NAMALWA (cell line): ENCODE results near the gene NHLRC1.
"Not testable (repeated sequence)": the region's sequence is repeated elsewhere in the genome, so short reads cannot be mapped to it uniquely, and the experiment has no call there.

Experiments used
- DNase-seq: peaks from one replicate; pipeline ENCODE4 v3.0.0-alpha.2; 2015; ENCODE audit warnings: low spot score

NHLRC1 gene

DNA sequence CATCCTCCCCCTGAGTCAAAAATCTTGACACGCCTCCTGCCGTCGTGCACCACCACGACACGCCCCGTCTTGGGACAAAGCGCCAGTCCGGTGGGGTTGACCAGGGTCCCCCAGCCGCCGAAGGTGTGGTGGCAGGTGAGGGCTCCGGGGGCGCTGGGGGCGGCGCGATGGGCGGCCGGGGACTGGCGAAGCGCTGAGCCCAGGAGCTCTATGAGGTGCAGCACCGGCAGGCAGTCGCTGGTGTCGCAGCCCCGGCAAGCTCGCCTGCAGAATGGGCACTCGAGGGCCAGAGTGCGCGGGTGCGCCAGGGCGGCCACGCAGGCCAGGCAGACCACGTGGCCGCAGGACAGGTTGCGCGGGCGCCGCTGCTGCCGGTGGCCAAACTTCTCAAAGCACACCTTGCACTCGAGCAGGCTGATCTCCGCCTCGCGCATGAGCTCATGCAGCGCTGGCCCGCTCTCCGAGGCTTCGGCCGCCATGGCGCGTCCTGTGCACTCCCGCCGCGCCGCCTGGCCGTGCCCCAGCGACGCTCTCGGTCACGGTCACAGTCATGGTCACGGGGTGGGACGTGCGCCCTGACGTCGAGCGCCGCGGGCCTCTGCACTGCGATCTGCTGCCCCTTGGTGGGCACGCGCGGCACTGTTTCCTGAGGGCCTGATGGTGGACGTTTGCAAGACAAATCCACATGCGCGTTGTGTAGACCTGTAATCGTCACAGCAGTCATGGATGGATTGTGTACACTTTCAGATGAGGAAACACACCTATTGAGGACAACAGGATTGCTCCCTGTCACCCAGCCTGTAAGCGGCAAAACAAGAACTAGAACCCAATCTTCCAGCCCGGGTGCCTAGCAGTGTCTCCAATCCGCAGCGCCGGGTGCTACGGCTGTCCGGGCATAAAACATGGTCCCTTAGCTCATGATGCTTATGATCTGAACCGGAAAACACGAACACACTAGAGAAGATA lies at the start of gene NHLRC1:
Gene NHLRC1, minus strand, starts transcription at position 550 of the 966 bp plus-strand sequence. Its CDS starts 71 bp downstream, at position 479.
- no peak for DNase-seq

DNA sequence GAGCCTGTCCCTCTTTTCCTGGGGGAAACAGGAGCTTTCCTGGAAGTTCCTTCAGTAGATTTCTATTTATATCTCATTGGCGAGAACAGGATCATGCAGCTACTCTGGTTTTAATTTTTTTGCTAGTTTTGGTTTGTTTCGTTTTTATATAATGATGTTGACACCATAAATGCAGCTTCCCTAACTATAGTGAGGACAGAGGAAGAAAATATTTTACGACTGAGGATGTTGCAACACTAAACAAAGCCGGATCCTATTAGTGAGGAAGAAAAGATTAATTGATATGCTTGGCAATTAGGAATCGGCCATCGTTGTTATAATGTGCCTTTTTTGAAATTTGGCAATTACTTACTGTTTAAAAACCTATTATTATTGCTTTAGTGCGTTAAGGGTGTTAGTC lies 49.4 kb upstream of the NHLRC1 start:
- DNase-seq = no peak

DNA sequence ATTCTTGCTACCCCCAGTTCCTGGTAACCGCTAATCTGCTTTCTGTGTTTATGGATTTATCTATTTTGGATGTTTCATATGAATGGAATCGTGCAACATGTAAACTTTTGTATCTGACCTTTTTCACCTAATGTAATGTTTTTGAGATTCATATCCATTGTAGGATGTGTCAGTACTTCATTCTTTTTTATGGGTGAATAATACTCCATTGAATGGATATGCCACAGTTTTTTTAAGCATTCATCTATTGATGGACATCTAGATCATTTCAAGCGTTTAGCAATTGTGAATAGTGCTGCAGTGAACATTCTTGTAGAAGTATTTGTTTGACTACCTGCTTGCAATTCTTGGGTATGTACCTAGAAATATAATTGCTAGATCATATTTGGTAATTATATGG lies 45.8 kb upstream of the NHLRC1 start:
- no peak for DNase-seq

DNA sequence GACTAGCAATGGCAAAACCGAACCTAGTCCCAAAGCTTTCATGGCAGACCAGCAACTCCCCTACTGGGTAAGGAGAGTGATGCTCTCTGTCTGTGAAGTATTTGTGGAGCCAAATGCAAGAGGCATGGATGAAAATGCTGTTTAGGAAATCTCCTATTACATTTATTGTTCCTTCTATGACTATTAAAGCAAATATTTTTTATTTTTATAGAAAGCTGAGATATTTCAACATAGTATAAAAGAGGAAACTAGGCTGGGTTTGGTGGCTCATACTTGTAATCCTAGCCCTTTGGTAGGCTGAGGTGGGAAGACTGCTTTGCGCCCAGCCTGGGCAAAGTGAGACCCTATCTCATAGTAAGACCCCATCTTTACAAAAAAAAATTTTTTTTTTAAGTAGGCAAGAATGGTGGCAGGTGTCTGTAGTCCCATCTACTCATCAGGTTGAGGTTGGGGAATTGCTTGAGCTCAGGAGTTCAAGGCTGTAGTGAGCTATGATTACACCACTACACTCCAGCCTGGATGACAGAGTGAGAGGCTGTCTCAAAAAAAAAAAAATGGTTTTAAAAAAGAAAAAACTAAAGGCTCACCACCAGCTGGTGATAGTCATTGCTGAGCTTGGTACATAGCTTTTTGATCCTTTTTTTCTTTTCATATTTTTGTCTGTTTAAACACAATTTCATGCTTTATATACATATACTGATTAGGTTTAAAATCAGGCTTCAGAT lies 44.0 kb upstream of the NHLRC1 start:
- no peak for DNase-seq

DNA sequence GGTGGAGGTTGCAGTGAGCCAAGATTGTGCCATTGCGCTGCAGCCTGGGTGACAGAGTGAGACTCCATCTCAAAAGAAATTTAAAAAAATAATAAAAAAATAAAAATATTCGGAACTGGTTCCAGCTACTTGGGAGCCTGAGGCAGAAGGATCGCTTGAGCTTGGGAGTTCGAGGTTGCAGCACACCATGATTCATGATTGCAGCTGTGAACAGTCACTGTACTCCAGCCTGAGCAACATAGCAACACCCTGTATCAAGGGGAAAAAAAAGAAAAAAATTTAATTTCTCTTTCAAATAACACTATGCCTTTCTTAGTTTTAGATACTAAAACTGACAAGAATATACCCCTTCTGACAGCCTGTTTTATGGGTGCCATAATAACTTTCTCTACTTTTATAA lies 43.3 kb upstream of the NHLRC1 start:
- no peak for DNase-seq

DNA sequence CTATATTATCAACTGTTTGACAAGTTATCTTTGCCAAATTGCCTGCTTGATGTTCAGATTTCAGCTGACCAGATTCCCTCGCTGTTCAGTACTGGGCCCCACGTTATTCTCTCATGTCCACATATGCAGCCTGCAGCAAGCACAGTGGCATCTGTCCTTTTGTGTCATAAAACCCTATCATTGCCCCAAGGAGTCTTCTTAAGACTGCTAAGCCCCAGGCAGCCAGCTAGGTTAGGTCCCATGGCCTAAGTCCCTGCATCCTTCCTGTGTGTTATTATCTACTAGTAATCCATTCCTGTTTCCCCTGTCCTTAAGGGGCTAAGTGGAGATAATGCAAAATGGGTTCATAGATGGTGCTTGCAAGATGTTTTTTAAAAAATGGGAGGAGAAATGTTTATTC lies 39.9 kb upstream of the NHLRC1 start:
- DNase-seq = no peak

DNA sequence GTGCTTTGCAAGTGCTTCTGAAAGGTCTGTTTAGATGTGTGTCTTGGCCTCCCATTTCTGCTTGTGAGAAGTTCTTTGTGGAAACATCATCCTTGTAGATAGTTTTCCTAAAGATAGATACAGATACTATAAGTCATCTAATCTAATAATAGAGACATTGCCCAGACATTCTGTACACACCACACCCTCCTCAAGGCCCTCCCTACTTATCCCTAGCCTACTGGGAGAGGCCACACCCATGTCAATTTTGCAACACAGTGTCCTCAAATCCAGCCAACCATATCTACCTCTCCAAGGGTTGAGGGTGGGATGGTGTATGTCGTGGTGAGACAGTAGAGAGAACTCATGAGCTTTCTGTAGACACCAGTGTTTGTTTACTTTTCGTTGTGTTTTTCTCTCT lies 39.0 kb upstream of the NHLRC1 start:
- no peak for DNase-seq

DNA sequence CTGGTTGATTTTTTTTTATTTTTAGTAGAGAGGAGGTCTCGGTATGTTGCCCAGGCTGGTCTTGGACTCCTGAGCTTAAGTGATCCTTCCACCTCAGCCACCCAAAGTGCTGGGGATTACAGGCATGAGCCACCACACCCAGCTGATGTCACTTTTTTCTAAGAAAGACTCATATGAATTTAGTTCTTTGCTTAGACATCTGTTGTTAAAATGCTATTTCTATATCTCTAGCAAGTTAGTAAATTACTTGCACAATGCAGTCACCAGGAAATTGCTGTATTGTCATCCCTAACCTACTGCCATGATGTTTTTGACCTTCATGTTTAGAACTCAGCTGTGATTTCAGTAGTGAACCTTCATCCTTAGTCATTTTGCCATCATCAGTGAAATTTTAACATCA lies 38.4 kb upstream of the NHLRC1 start:
- no peak for DNase-seq

DNA sequence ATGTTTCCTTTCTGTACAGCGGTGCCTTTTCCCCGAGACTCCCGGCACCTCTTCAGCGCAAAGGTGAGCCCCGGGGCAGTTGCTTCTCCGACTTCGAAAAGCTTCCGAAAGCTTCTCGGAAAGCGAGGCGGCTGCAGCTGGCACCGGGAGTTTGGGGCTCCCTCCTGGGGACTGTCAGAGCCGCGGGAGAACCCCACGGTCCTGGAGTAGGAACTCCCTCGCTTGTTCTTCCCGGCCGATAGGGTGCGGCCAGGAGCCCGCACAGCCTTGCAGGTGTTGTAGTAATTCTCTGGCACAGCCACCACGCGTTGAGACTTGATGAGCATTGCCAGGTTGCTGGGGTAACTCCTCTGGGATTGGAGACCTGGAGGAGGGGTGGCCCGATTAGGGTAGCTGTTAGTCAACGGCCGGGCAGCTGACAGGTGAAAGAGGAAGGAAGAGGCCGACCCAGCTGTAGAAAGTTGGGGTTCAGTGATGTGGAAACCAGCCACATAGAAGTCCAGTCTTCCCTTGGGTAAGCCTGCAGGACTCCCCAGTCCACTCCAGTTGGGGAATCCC lies 33.5 kb upstream of the NHLRC1 start:
- DNase-seq = peak; percentile 83

DNA sequence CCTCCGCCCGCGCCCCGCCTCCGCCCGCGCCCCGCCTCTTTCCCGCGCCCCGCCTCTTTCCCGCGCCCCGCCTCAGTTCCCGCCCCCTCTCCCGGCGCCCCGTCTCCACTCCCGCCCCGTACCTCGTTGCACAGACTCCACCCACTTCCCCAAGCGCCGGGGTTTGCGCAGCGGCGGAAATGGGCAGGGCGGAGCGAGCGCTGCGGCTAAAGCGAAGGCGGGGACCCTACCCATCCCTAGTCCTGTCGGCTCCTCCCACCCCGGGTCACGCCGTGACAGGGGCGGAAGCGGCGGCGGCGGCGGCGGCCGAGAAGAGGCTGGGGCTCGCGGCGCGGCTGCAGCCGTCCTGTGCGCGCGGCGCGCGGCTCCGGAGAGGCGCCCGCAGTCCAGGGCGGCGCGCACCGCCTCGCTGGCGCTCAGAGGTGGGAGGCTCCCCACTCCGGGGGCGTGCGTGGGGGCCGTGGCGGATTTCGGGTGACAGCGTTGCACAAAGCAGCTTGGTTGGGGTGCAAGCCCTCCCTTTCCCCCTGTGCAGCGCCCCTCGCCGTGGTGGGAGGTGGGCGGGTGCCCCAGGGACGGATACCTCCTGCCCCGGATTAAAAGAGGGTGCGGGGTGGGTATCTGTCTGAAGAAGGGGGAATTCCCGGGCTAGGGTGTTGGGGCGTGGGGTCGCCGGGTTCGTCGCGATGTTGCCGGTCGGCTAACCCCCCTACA lies 32.8 kb upstream of the NHLRC1 start, which contains the start of gene KDM1B:
Gene KDM1B, plus strand, starts transcription at position 273 of the 714 bp plus-strand sequence. CDS start 4,474 bp downstream, outside the sequence.
- DNase-seq = peak; percentile 98

DNA sequence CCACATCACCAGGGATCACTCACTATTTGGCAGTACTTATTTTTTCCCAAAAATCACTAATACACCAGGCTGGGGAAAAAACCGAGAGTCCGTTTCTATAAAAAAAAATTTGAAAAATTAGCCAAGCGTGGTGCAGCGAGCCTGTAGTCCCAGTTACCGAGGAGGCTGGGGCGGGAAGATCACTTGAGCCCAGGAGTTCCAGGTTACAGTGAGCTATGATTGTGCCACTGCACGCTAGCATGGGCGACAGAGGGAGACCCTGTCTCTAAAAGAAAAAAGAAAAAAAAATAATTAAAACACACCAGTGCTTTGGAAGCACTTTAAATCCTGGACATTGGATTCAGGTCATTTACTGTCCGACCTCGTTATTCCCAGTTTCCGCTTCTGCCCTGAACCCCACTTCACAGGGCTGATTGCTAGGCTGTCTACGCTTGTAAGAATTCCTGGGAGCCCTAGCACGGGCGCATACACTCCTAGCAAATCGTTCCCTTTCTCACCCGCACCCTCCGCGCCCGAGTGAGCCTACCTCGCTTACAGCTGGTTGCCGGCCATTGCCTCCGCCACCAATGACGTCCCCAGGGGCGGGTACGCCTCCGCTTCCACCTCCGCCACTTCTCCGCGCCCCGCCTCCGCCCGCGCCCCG lies 32.2 kb upstream of the NHLRC1 start, which contains the start of gene TPMT:
Gene TPMT, minus strand, starts transcription at position 571 of the 643 bp plus-strand sequence. CDS start 5,950 bp downstream, outside the sequence.
- no peak for DNase-seq

DNA sequence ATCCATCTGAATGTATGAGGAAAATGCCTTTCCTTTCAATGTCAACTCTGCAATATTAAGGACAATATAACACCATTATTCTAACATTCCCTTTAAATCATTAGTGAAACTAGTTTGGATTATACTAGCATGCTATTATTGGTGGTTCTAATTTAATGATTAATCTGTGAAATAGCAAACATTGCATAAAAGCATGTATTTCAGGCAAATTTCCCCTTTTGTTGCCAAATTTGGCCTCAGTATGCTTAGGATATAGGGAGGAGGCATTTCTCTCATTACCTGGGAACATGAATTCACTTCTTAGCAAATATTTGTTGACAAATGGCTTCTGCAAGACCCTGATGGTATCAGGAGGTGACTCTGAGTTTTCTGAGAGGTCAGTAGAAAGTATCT lies 30.8 kb upstream of the NHLRC1 start:
- no peak for DNase-seq

DNA sequence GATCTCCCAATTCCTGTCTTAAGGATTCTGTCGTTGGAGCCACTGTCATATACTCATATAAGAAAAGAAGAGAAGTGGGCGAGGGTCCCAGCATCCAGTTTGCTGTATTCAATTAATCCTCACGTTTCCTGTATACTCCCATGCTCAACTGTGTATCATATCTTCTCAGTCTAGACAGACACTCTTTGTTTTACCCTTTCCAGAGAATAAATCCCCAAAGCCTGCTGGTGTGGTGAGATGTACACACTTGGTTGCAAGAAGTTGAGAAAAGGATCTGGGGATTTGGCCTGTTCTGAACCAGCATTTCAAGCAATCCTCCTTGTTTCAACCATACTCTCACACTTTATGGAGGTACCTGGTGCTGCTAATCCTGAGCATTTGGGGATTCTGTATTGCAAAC lies 29.3 kb upstream of the NHLRC1 start:
- no peak for DNase-seq

DNA sequence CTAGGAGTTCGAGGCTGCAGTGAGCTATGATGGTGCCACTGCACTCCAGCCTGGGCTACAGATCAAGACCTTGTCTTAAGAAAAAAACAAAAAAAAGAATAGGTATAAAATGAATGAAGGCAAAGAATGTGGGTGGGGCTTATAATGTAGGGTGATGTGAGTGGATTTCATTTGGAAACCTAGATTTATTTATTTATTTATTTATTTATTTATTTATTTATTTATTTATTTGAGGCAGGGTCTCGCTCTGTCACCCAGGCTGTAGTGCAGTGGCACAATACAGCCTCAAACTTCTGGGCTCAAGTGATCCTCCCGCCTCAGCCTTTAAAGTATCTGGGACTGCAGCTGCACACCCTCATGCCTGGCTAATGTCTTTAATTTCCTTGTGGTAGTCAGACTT lies 28.9 kb upstream of the NHLRC1 start:
- not testable (repeated sequence) for DNase-seq

DNA sequence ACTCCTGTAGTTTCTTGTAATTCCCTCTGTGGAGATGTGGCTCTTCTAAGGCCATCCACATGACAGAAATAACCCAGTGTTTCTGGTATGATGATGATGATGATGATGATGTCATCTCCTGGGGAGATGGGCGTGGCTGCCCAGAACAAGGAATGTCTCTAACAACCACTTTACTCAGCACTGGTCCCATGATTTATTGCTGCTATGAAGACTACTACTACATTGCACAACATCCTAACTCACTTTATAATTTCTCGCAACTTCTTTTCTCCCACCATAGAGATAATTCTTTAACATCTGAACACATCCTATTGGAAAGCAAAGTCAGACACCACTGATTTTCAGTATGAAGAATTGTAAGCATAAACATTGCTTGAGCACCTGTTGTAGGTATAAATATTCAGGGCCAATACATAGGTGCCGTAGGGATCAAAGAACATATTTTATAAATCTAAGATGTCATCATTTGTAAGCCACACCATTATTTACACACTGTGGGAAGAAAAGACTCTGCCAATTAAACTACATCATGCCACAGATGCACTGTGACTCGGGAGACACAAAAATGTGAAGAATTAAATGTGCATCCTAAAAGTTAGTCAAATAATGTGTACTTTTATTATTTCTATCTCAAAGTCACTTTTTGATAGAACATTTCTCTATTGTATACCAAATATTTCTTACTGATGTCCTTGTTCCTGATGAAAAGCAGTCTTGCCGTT lies 26.0 kb upstream of the NHLRC1 start:
- DNase-seq = no peak

DNA sequence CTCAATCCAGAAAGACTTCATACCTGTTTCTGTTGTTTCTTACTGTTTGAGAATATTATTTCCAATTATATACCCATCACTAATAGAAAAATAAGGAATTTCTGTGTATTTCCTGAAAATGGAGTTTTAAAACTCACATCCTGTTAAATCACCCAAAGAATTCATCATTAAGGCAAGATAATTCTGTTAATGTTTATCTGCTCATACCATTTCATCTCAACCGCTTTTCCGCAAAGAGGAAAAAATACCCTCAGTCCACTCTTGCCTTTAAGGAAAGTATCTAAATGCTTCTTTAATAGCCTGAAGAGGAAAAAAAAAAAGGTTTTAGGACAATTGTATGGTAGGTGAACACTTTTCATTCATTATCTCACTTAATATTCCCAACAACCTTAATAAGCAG lies 25.1 kb upstream of the NHLRC1 start:
- DNase-seq = no peak

DNA sequence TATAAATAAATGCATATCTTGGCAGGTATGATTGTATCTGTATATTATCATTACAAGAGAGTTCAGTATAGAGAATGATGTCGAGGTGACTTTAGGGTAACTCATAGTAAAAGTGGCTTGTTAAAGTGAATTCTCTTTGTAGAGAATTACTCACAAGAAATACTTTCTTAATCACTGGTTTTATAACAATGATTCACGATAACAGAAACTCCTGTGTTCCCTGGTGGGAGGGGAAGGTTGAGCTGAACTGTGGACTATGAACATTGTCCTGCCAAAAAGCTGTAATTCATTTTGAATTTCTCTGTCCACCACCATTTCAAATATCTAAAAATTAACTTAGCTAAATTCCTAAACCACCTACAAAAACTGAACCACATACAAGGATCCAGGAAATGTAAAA lies 24.7 kb upstream of the NHLRC1 start:
- no peak for DNase-seq

DNA sequence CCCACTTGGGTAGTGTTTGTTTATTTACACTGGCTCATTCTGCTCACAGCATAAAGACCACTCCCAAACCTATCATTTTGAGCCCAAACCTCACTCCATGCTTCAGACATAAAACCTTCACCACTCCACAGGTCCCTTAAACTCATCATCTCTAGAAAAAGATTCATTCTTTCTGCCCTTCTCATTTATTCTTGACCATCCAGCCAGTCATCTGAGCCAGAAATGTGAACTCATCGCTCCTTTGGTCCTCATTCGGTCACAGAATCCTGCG lies 20.0 kb upstream of the NHLRC1 start:
- no peak for DNase-seq

DNA sequence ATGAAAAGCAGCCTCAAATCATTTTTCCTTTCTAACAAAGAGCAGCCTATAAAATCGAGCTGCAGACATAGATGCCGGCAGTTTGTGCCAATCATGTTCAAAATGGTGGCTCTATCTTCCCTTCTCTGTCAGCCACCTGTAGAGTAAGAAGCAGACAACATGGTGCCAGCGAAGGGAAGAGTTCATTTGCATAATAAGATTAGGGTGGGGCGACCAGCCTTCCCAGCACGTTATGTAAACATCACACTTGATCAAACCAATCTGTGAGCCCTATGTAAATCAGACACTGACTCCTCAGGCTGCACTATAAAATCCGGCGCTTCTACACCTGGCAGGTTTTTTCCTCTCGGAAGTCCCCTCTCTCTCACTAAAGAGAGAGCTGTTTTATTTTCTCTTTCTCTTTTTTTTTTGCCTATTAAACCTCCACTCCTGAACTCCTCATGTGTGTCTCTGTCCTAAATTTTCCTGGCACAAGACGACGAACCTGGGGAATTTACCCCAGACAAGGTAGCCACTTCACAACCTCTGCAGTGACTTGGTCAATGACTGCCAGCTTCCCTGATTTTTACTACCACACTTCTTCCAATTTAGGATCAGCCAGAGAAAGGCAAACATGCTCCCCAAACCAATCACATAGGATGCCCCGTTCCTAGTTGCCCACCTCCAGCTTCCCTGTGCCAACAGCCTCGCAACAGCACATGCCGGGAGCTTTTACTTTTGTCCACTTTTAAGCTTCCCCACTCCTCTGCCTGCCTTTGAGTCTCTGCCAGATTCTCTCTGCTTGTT lies 19.5 kb upstream of the NHLRC1 start:
- no peak for DNase-seq

DNA sequence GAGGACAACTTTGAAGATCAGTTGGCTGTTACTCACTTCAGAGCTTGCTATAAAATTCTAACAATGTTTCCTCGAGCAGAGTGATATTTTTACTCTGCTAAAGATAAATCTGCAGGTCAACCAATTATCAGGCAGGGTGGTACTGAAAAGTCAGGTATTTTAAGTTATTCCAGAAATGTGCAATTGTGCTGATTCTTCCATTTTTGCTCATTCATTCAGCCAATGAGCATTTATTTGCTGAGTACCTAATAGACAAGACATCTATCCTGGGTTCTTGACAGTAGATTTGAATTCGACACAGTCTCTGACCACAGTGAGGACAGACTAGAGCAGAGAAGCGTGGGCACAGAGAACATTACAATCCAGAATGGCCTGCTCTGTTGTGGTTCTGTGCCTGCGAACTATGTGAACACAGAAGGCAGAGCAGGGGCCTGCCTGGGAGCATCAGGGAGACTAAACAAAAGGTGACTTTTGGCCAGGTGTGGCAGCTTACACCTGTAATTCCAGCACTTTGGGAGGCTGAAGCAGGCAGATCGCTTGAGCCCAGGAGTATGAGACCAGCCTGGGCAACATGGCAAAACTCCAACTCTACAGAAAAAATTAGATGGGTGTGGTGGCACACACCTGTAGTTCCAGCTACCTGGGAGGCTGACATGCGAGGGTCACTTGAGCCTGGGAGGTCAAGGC lies 17.6 kb upstream of the NHLRC1 start:
- DNase-seq = no peak
